Liver (tissue), 3 donors: ENCODE data around the gene LAYN.

ENCODE experiments used
- ATF3 ChIP-seq: IDR thresholded peaks from 2 replicates; pipeline ENCODE4 v1.6.1; 2016; ENCODE audit warnings: antibody characterized with exemption
- CTCF ChIP-seq: fragments of 150-350 bp; IDR thresholded peaks from 2 replicates; pipeline ENCODE4 v1.5.1; 2017; ENCODE audit warnings: improper control_type of control experiment, low read depth, low read length; ENCODE audit not compliant: missing input control
- GABPA ChIP-seq, 2 donors: IDR thresholded peaks in 1 of 2; conservative IDR thresholded peaks in 1 of 2; 2 replicates each; pipeline ENCODE4 v1.6.1; 2016; ENCODE audit warnings: antibody characterized with exemption in 2 of 2, mild to moderate bottlenecking in 1 of 2, moderate library complexity in 1 of 2
- RAD21 ChIP-seq, 2 donors: IDR thresholded peaks; 2 replicates each; pipeline ENCODE4 v1.6.1; 2016; ENCODE audit warnings: antibody characterized with exemption in 2 of 2, mild to moderate bottlenecking in 2 of 2
- TAF1 ChIP-seq: conservative IDR thresholded peaks from 2 replicates; pipeline ENCODE4 v1.6.1; 2016; ENCODE audit warnings: antibody characterized with exemption, mild to moderate bottlenecking
- YY1 ChIP-seq: IDR thresholded peaks from 2 replicates; pipeline ENCODE4 v1.6.1; 2016; ENCODE audit warnings: antibody characterized with exemption, mild to moderate bottlenecking
- donor health status: healthy.
- donor health status: healthy.

- TF ChIP-seq CTCF (no peak), GABPA (IDR thresholded peaks at IDR 0.05 in 1 of 2, conservative IDR thresholded peaks at IDR 0.05 in 1 of 2) (no peak), TAF1 (no peak), YY1 (no peak), RAD21 (IDR thresholded peaks at IDR 0.05) (no peak), ATF3 (no peak)
Observed at GRCh38 chr11:111574373-111575225, 34.1 kb downstream of the LAYN start.
